Immature natural killer cell (primary cell): Measurements from ENCODE around the gene RASA3. TPM values are rescaled to one million over a fixed set of nuclear protein-coding genes. Genes with fewer than 3 reads are reported as not detected.

ENCODE experiments used
- DNase-seq, 3 donors: peaks; one replicate each; pipeline ENCODE4 v3.0.0; 2022; ENCODE audit warnings: mixed read lengths in 1 of 3
- H3K27ac Mint-ChIP-seq, 6 donors: one replicate each; pipeline ENCODE4 v1.8.0; 2020; ENCODE audit warnings: mixed read lengths in 6 of 6, mild to moderate bottlenecking in 5 of 6, inconsistent platforms in 4 of 6, moderate library complexity in 3 of 6
- H3K27me3 Mint-ChIP-seq, 3 donors: one replicate each; pipeline ENCODE4 v1.8.0; 2020 to 2021; ENCODE audit warnings: low read depth in 3 of 3, mild to moderate bottlenecking in 3 of 3, mixed read lengths in 3 of 3, moderate library complexity in 3 of 3, inconsistent platforms in 1 of 3
- H3K36me3 Mint-ChIP-seq, 3 donors: one replicate each; pipeline ENCODE4 v1.8.0; 2020; ENCODE audit warnings: mixed read lengths in 3 of 3, inconsistent platforms in 2 of 3, mild to moderate bottlenecking in 2 of 3
- H3K4me1 Mint-ChIP-seq, 2 donors: one replicate each; pipeline ENCODE4 v1.8.0; 2020; ENCODE audit warnings: inconsistent platforms in 2 of 2, mild to moderate bottlenecking in 2 of 2, mixed read lengths in 2 of 2, moderate library complexity in 1 of 2
- H3K4me3 Mint-ChIP-seq, 5 donors: one replicate each; pipeline ENCODE4 v1.8.0; 2020; ENCODE audit warnings: mild to moderate bottlenecking in 5 of 5, mixed read lengths in 5 of 5, inconsistent platforms in 3 of 5, moderate library complexity in 3 of 5
- H3K9me3 Mint-ChIP-seq, 6 donors: one replicate each; pipeline ENCODE4 v1.8.0; 2020; ENCODE audit warnings: mild to moderate bottlenecking in 6 of 6, mixed read lengths in 6 of 6, inconsistent platforms in 4 of 6, moderate library complexity in 3 of 6
- polyA plus RNA-seq, 3 donors: library from polyadenylated mRNA; unstranded; fragments of 300-500 nt; fragmentation: Illumina TruSeq; gene quantifications; one replicate each; pipeline ENCODE4 v1.2.3, GENCODE V29; 2021

Gene RASA3
- polyA plus RNA-seq, 3 donors from 2014 or later, result 37.4 to 153 (median 64.8) TPM

DNA sequence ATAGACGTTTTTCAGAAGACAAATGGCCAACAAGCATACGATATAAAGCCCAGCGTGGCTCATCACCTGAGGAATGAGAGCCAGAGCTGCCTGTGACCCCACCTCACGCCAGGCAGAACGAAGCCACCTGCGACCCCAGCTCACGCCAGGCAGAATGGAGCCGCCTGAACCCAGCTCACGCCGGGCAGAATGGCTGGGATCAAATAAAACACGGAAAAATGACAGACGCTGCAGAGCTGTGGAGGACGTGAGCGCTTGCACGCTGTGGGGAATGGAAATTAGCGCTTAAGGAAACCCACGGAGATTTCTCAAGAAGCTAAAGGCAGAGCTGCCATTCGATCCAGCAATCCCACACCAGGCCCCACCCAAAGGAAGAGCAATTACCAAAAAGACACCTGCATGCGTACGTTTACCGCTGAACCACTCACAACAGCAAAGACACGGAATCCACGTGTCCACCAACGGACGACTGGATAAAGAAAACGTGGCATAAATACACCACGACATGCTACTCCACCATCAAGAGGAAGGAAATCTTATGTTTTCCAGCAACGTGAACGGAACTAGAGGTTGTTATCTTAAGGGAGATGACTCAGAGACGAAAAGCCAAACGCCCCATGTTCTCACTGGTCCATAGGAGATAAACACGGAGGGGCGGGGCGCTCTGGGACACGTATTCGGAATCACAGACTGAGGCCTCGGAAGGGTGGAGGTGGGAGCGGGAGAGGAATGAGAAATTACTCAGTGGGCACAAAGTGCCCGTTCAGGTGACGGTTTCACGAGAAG is 127.8 kb downstream of the RASA3 start:
- peak overlapping the region in 2 of 6 donors; percentile 35 to 73 for H3K27ac Mint-ChIP-seq
- peaks cover 10 to 37% (median 25%) of the 10 kb centered on the region in 3 donors for H3K27me3 Mint-ChIP-seq
- H3K4me1 Mint-ChIP-seq, result peaks cover 0 to 4% of the 10 kb centered on the region in 2 donors
- peaks cover 0 to 19% (median 16%) of the 10 kb centered on the region in 3 donors for H3K36me3 Mint-ChIP-seq
- H3K4me3 Mint-ChIP-seq, result no peak overlapping the region
- no peak for DNase-seq
- H3K9me3 Mint-ChIP-seq, result peaks cover 0 to 1% (median 0%) of the 10 kb centered on the region in 6 donors

DNA sequence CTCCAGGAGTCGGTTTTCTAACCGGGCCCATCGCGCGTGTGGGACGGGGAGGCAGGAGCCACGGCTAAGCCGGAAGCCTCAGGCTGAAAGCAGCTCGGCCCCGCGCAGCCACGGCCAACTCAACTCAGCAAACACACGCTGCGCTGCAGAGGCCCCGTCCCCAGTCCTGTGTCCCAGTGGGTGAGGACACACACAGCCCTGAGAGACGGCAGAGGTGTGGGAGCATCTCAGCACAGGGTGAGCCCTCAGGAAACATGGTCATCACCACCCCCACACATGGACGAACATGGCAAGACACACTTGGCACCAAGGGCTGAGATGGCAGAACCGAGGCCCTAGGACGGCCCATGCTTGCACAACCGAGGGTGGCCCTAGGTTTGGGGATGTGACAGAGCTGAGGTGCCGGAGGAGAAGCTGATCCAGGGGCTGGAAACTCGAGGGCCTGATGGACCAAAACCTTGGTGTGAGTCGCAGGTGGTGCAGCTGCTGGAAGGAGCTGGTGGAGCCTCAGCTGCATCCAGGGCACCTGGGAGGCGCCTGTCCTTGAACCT is 129.6 kb downstream of the RASA3 start:
- Mint-ChIP-seq H3K4me1 (peaks cover 0 to 4% of the 10 kb centered on the region in 2 donors), H3K4me3 (no peak overlapping the region), H3K27me3 (peaks cover 16 to 45% (median 33%) of the 10 kb centered on the region in 3 donors), H3K27ac (no peak overlapping the region), H3K9me3 (peaks cover 0 to 1% (median 0%) of the 10 kb centered on the region in 6 donors), H3K36me3 (peaks cover 0 to 22% (median 12%) of the 10 kb centered on the region in 3 donors)
- no peak for DNase-seq

DNA sequence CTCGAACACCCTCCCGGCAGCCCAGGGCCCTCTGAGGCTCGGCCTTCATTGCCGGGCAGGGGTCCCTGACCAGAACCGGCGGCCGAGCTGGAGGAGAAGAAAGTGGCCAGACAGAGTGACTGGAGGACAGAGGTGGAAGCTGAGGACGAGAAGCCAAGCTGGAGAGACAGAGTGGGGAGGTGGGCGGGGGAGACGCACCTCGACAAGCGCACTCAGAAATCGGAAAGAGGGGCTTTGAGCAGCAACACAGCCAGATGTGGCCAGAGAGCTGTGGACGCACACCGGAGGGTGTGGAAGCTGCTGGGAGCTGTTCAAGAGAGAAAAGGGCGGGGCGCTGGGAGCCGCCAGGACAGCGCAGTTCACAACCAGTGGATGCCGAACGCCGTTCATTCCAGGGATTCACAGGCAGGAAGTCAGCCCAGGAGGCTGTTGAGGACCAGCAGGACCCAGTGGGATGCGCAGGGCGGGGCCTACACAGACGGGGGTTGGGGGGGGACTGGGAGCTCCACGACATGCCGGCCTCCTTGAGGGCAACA is 130.3 kb downstream of the RASA3 start:
- H3K27ac Mint-ChIP-seq, result peak overlapping the region in 1 of 6 donors; percentile 82
- peaks cover 0 to 23% (median 12%) of the 10 kb centered on the region in 3 donors for H3K36me3 Mint-ChIP-seq
- H3K4me1 Mint-ChIP-seq, result peaks cover 0 to 3% of the 10 kb centered on the region in 2 donors
- no peak for DNase-seq
- peaks cover 0 to 4% (median 0%) of the 10 kb centered on the region in 6 donors for H3K9me3 Mint-ChIP-seq
- no peak overlapping the region for H3K4me3 Mint-ChIP-seq
- peaks cover 20 to 49% (median 40%) of the 10 kb centered on the region in 3 donors for H3K27me3 Mint-ChIP-seq

DNA sequence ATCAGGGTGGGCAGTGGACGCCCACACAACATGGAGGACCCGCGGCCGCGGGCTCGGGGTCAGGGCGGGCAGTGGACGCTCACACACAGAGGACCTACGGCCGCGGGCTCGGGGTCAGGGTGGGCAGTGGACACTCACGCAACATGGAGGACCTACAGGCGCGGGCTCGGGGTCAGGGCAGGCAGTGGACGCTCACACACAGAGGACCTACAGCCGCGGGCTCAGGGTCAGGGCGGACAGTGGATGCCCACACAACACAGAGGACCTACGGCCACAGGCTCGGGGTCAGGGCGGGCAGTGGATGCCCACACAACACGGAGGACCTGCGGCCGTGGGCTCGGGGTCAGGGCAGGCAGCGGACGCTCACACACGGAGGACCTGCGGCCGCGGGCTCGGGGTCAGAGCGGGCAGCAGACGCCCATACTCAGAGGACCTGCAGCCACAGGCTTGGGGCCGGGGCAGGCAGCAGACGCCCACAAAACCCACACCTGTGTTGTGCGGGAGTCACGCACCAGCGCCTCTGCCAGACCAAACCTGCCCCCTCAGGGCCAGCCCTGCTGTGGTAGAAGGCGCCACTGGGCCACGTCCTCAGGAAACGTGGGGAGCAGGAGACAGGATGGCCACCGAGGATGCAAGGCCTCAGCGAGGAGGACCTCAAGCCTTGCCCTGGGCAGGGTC is 131.0 kb downstream of the RASA3 start:
- Mint-ChIP-seq H3K4me3 (no peak overlapping the region), H3K27ac (no peak overlapping the region), H3K36me3 (peaks cover 0 to 23% (median 12%) of the 10 kb centered on the region in 3 donors), H3K27me3 (peaks cover 21 to 50% (median 41%) of the 10 kb centered on the region in 3 donors), H3K9me3 (peaks cover 0 to 4% (median 0%) of the 10 kb centered on the region in 6 donors), H3K4me1 (peaks cover 0 to 3% of the 10 kb centered on the region in 2 donors)
- no peak for DNase-seq

DNA sequence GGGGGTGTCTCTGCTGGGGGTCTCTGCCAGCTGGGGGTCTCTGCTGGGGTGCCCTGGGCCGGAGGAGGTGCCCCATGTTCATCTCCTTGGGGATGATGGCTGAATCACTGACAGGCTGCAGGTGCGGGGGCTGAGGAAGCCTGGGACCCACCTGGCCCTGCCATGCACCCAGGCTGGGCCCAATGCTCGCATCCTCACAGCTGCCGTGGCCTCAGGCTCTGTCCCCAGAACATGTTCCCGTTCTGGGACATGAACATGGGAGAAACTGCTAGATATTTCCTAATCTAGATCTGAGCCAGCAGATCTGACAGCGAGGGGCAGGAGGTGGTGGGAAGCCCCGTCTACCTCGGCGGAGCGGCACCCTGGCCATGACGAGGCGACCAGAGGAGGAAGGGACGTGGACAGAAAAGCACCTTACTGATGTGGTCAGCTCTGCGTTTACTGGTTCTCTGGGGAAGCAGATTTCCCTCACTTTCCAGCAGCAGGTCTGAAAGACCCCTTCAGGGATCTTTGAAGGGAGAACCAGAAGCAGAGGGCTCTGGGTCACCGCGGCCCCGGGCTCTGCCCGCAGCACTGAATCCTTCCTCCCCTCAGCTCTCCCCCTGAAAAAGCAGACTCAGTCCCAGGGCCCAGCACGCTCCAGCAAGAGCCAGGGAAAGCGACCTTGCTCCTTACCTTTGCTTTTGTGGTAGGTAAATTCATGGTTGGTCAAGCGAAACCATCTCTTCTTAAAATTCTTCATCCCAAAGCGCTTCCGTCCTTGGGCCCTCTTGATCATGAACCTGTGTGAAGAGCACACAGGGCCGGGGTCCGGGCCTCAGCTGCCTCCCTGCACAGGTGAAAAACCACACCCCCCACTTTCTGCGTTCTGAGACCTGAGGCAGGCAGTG is 132.0 kb downstream of the RASA3 start:
- peaks cover 0 to 3% of the 10 kb centered on the region in 2 donors for H3K4me1 Mint-ChIP-seq
- H3K9me3 Mint-ChIP-seq, result peaks cover 0 to 4% (median 0%) of the 10 kb centered on the region in 6 donors
- peaks cover 0 to 23% (median 12%) of the 10 kb centered on the region in 3 donors for H3K36me3 Mint-ChIP-seq
- peaks cover 21 to 50% (median 41%) of the 10 kb centered on the region in 3 donors for H3K27me3 Mint-ChIP-seq
- peak overlapping the region in 3 of 6 donors; percentile 10 to 16 (median 12) for H3K27ac Mint-ChIP-seq
- H3K4me3 Mint-ChIP-seq, result no peak overlapping the region
- no peak for DNase-seq

DNA sequence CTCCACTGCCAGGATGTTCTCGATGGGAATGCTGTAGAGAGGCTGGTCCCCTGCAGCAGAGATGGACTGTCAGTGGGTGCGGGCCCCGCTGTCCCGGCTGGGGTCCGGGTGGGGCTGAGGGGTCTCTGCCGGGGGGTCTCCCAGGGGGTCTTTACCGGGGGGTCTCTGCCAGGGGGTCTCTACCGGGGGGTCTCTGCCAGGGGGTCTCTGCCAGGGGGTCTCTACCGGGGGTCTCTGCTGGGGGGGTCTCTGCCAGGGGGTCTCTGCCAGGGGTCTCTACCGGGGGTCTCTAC is 132.9 kb downstream of the RASA3 start:
- Mint-ChIP-seq H3K9me3 (peaks cover 0 to 4% (median 0%) of the 10 kb centered on the region in 6 donors), H3K27ac (no peak overlapping the region), H3K36me3 (peaks cover 0 to 25% (median 7%) of the 10 kb centered on the region in 3 donors), H3K4me1 (peaks cover 0 to under 1% of the 10 kb centered on the region in 2 donors), H3K27me3 (peaks cover 21 to 51% (median 45%) of the 10 kb centered on the region in 3 donors), H3K4me3 (no peak overlapping the region)
- DNase-seq, result no peak

DNA sequence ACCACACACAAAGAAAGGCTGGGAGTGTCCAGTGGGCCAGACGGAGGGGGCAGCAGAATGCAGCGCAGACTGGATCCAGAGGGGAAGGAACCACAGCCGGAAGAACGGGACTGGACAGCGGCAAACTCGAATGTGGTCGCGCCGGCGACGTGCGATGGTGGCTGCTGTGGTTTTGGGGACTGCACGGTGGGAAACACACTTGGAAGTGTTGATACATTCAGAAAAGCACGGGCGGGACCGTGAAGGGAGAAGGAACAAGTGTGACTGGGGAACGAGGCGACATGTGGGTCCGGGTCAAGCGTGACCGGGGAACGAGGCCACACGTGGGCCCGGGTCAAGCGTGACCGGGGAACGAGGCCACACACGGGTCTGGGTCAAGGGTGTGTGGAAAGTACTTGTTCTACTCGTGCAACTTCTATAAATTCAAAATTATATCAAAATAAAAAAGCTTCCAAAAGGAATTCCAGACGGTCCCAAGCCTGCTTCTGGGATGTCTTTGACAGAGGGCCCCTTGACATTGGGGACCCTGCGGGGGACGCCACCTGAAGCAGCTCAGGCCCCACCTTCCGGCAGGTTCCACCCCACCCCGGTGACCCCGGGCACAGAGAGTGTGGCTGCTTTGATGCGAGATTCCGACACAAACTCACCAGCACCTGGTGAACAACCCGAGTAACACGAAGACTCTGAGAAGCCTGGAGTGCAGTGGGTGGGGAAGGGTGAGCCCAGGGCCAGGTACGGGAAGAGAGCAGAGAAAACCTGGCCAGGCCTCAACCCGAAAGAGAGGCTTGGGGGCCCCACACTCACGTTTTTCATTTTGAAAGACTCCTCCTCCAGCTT is 133.4 kb downstream of the RASA3 start:
- Mint-ChIP-seq H3K4me3 (no peak overlapping the region), H3K36me3 (peaks cover 5 to 26% (median 8%) of the 10 kb centered on the region in 3 donors), H3K4me1 (no peaks in the 10 kb centered on the region), H3K27ac (peak overlapping the region in 5 of 6 donors; percentile 45 to 79 (median 48)), H3K9me3 (peaks cover 0 to 4% (median 0%) of the 10 kb centered on the region in 6 donors), H3K27me3 (peaks cover 23 to 54% (median 48%) of the 10 kb centered on the region in 3 donors)
- DNase-seq, result no peak

DNA sequence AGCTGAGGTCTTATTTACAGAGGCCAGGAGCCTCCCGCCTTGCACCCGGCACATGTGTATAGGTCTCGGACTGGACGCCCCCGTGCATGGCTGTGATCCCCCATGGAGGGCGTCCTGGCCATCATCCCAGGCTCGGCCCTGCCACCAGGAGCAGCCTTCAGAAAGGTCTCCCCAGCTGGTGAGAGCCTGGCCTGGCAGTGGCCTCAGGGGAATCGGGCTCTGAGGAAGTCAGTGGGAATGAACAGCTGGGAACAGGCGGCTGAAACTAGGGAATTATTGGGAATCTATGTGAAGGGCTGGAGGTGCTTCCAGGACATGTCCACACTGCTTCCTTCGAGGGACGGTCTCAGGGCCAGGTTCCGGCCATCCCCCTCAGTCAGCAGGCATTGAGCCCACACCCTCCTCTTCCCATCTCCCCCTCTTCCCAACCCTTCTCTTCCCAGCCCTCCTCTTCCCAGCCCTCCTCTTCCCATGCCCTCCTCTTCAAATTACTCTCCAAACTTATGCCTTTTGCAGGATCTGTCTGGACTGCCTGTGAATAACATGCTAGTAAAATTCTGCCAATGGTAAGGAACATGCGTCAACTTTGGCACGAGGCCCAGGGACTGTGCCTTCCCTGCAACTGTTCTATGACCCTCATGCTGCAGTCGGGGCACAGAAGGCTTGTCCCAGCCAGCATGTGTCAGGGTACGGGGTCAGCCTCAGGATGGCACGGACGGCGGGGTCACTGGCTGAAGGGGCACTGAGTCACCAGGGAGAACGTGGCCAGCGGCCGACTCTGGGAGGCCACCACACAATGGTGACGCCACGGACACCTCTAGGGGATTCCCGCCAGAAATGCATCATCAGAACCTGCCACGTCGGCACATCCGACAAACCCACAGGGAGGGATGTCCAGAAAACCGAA is 134.3 kb downstream of the RASA3 start:
- Mint-ChIP-seq H3K36me3 (peaks cover 4 to 25% (median 5%) of the 10 kb centered on the region in 3 donors), H3K4me3 (no peak overlapping the region)

DNA sequence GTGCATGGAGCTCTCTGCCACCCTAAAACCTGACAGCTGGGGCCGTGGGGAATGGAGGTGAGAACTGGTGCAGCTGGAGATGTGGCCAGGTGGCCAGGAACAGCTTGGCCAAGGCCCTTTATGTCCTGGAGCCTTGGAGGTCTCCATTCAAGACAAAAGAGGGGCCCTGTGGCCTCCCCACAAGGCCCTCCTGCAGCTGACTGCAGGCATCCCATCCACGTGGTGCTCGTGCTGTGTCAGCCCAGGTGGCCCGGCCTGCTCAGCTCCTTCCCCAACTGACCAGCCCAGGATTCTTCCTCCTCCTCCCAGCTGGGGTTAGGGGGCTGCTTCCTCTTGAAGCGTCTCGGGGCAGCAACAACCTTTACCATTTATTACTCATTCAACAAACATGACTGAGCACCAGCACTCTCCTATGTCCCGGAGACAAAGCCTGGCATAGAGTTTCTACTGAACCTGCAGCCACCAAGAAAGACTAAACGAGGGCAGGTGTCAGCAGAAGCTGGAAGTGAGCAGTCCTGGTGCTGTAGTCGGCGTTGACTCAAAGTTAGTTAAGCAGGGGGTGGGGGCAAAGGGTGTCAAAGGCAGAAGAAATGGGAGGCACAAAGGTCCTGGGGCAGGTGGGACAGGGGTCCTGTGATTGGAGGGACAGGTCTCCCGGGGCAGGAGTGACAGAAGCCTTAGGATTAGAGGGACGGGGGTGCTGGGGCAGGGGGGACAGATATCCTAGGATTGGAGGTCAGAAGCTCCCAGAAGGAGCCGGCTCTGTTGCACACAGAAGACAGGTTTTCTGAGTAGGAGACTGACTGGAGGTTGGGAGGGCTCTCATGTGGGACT is 135.3 kb downstream of the RASA3 start:
- H3K4me3 Mint-ChIP-seq, result no peak overlapping the region

More for the DNA sequence above, 134.3 kb downstream of the RASA3 start:
- H3K27me3 Mint-ChIP-seq, result peaks cover 24 to 55% (median 50%) of the 10 kb centered on the region in 3 donors
- no peak for DNase-seq
- no peaks in the 10 kb centered on the region for H3K4me1 Mint-ChIP-seq
- peak overlapping the region in 5 of 6 donors; percentile 45 to 79 (median 71) for H3K27ac Mint-ChIP-seq
- H3K9me3 Mint-ChIP-seq, result peaks cover 0 to 4% (median 0%) of the 10 kb centered on the region in 6 donors

DNA sequence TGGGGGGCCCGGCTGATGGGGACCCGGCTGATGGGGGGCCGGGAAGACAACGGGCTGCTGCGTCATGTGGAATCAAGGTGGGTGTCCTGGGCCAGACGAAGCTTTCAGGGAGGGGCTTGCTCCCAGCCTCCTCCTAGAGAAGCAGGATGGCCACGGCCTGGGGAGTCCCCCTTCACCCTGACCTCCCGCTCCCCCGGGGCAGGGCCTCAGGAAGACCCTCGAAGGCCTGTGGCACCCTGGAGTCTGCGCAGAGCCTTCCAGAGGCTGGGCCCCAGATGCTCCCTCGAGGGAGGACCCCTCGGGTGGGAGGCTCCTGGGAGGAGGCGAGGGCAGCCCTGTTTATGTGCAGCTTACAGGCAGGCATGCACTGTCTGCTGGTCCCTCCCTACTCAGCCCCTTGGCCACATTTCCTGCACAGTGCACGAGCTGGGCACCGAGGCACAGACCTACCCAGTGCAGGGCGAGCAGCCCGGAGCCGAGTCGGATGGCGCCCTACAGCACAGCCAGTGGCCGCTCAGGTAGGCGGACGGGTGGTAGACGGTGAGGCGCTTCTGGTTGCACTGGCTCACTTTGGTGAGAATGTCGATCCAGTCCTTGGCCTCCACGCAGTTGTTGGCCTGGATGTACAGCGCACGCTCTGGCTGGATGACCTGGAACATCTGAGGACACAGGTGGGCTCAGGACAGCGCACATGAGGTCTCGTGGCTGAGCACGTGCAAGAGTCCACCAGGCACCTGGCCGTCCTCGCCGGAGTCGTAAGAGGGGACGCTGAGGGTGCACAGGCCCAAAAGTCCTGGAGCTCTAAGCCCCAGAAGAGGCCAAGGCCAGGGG is 136.1 kb downstream of the RASA3 start:
- Mint-ChIP-seq H3K27ac (no peak overlapping the region), H3K4me3 (no peak overlapping the region), H3K27me3 (peaks cover 23 to 61% (median 54%) of the 10 kb centered on the region in 3 donors), H3K4me1 (peaks cover 0 to 5% of the 10 kb centered on the region in 2 donors), H3K36me3 (peaks cover 14 to 37% (median 18%) of the 10 kb centered on the region in 3 donors), H3K9me3 (peaks cover 0 to 2% (median 0%) of the 10 kb centered on the region in 6 donors)
- no peak for DNase-seq

More for the DNA sequence above, 135.3 kb downstream of the RASA3 start:
- peaks cover 0 to 4% (median 0%) of the 10 kb centered on the region in 6 donors for H3K9me3 Mint-ChIP-seq
- DNase-seq, result no peak
- H3K27ac Mint-ChIP-seq, result peak overlapping the region in 5 of 6 donors; percentile 24 to 71 (median 57)
- peaks cover 9 to 32% (median 11%) of the 10 kb centered on the region in 3 donors for H3K36me3 Mint-ChIP-seq
- H3K27me3 Mint-ChIP-seq, result peaks cover 22 to 60% (median 55%) of the 10 kb centered on the region in 3 donors
- peaks cover 0 to under 1% of the 10 kb centered on the region in 2 donors for H3K4me1 Mint-ChIP-seq
